ENCODE results near the gene BMP7. TPM values are rescaled to one million over a fixed set of nuclear protein-coding genes. Genes with fewer than 3 reads are reported as not detected.

Gene BMP7
- total and polyA plus RNA-seq, 8 donors, result 0.12 to 2.5 (median 0.33) TPM; not detected in 1

DNA sequence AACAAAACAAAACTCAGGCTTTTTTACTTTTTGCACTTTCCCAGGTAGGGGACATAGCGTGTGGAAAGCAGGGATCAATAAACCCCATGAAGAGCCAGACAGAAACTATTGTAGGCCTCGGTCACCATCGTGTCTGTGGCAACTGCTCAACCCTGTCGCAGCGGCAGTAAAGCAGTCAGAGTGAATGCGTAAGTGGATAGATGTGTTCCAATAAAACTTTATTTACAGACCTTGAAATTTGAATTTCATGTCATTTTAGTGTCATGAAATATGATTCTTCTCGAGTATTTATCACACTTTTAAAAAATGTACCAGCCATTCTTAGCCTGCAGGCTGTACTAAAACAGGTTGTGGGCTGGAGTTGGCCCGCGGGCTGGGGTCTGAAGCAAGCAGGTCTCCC lies 14.5 kb downstream of the BMP7 start:
- no peaks in the 10 kb centered on the region for H3K27me3 ChIP-seq
- no peak for FAIRE-seq
- H3K36me3 ChIP-seq, result no peaks in the 10 kb centered on the region
- no peak for ATAC-seq
- intact Hi-C loops (cut with DNase I), result no loop called here
- DNase-seq, result no peak
- no peak overlapping the region for H3K27ac ChIP-seq
- no peaks in the 10 kb centered on the region for H3K4me1 ChIP-seq
- WGBS, 2 donors, result 75 to 83% methylated on average over 9 of the region's 9 CpGs
- TF ChIP-seq, protein P1, sequence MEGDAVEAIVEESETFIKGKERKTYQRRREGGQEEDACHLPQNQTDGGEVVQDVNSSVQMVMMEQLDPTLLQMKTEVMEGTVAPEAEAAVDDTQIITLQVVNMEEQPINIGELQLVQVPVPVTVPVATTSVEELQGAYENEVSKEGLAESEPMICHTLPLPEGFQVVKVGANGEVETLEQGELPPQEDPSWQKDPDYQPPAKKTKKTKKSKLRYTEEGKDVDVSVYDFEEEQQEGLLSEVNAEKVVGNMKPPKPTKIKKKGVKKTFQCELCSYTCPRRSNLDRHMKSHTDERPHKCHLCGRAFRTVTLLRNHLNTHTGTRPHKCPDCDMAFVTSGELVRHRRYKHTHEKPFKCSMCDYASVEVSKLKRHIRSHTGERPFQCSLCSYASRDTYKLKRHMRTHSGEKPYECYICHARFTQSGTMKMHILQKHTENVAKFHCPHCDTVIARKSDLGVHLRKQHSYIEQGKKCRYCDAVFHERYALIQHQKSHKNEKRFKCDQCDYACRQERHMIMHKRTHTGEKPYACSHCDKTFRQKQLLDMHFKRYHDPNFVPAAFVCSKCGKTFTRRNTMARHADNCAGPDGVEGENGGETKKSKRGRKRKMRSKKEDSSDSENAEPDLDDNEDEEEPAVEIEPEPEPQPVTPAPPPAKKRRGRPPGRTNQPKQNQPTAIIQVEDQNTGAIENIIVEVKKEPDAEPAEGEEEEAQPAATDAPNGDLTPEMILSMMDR (IDR thresholded peaks at IDR 0.05), result no peak
- H3K4me3 ChIP-seq, result no peak overlapping the region
- H3K9me3 ChIP-seq, result no peaks in the 10 kb centered on the region

GRCh38 chr20:57251344-57251743 lies 15.1 kb downstream of the BMP7 start:
- 64 to 83% methylated on average over 7 of the region's 7 CpGs for WGBS, 2 donors
- Histone ChIP-seq H3K36me3 (no peaks in the 10 kb centered on the region), H3K4me1 (no peaks in the 10 kb centered on the region), H3K27ac (no peak overlapping the region), H3K4me3 (no peak overlapping the region), H3K9me3 (no peaks in the 10 kb centered on the region), H3K27me3 (no peaks in the 10 kb centered on the region)
- ATAC-seq (no peak), DNase-seq (no peak), FAIRE-seq (no peak)
- intact Hi-C loops (cut with DNase I), result no loop called here
- TF ChIP-seq, protein P1 (IDR thresholded peaks at IDR 0.05), result no peak

- DNase-seq (no peak), ATAC-seq (no peak), FAIRE-seq (no peak)
- TF ChIP-seq, protein P1 (IDR thresholded peaks at IDR 0.05), result no peak
- H3K4me1 ChIP-seq, result no peaks in the 10 kb centered on the region
- intact Hi-C loops (cut with DNase I), result no loop called here
- 61 to 72% methylated on average over 15 of the region's 15 CpGs for WGBS, 2 donors
- H3K9me3 ChIP-seq, result no peaks in the 10 kb centered on the region
- no peak overlapping the region for H3K27ac ChIP-seq
- H3K4me3 ChIP-seq, result no peak overlapping the region
- no peaks in the 10 kb centered on the region for H3K36me3 ChIP-seq
- no peaks in the 10 kb centered on the region for H3K27me3 ChIP-seq
Measured at GRCh38 chr20:57250607-57251343, 15.7 kb downstream of the BMP7 start.

- 90% methylated on average over 3 of the region's 3 CpGs for whole genome bisulfite sequencing, 2 donors
- Histone ChIP-seq H3K27me3 (no peaks in the 10 kb centered on the region), H3K9me3 (no peaks in the 10 kb centered on the region), H3K27ac (no peak overlapping the region), H3K4me1 (no peaks in the 10 kb centered on the region), H3K4me3 (no peak overlapping the region), H3K36me3 (no peaks in the 10 kb centered on the region)
- TF ChIP-seq, protein P1 (IDR thresholded peaks at IDR 0.05), result no peak
- no peak for DNase-seq
- intact Hi-C loops (cut with DNase I), result no loop called here
- ATAC-seq, result no peak
- no peak for FAIRE-seq
Measured at GRCh38 chr20:57249772-57250171, 16.7 kb downstream of the BMP7 start.

- Histone ChIP-seq H3K27me3 (no peaks in the 10 kb centered on the region), H3K4me3 (no peak overlapping the region), H3K9me3 (no peaks in the 10 kb centered on the region), H3K36me3 (no peaks in the 10 kb centered on the region), H3K27ac (no peak overlapping the region), H3K4me1 (no peaks in the 10 kb centered on the region)
- FAIRE-seq (no peak), ATAC-seq (no peak), DNase-seq (no peak)
- WGBS, 2 donors, result 80 to 89% methylated on average over 5 of the region's 5 CpGs
- intact Hi-C loops (cut with DNase I), result no loop called here
- TF ChIP-seq, protein P1 (IDR thresholded peaks at IDR 0.05), result no peak
Measured at GRCh38 chr20:57249073-57249472, 17.4 kb downstream of the BMP7 start.

Data from pancreas (tissue), 10 donors.